GM19397 (cell line): Measurements from ENCODE around the gene PRDM15.

Experiments used
- ATAC-seq: cut with Tn5 transposase; IDR thresholded peaks from one replicate; pipeline ENCODE4 v1.9.1; 2021; ENCODE audit warnings: mild to moderate bottlenecking, moderate library complexity; ENCODE audit not compliant: unreplicated experiment

Gene PRDM15

DNA sequence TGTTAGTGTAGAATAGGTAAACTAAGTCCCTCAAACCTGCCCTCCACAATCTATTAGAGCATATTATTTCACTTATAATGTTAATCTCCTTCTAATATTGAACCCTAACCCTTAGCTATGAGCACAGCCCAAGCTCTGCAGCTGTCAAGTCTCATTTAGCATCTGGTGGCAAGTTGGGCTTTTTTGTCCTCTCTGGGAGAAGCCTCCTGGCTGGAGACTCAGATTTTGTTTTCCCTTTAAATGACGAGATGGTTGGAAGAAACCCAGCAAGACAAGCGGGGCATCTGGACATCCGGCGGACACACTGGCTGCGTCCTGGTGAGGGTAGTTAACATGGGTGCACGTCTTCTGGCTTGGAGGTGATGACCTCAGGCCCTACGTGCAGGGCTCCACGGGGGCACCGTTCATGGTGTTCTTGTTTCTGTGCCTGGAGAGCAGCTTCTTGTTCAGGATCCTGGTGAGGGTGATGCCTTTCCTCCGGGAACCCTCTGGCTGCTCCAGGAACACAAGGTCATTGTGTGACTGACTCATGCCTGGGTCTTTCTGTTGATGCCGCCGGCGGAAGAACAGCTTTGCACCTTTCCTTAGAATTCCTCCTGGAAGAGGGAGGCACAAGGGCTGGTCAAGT lies 9.7 kb upstream of the PRDM15 start:
- ATAC-seq = no peak

DNA sequence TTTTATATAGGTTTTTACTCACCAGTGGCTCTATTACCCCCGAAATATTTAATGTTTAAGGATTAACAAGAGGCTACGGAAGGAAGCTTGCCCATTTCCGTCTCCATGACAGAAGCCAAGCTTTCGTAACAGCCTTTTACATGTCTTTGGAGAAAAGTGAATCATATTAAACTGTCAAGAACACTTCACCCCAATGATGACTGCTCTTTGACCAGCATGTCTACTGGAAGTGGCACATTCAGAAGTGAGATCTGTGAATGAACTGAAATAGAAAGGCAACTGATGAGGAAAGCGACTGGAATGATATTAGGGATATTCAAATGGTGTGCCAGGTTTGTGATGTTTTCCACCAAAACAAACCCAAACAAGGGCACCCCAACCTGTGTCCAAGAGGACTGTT lies 8.5 kb upstream of the PRDM15 start:
- no peak for ATAC-seq

DNA sequence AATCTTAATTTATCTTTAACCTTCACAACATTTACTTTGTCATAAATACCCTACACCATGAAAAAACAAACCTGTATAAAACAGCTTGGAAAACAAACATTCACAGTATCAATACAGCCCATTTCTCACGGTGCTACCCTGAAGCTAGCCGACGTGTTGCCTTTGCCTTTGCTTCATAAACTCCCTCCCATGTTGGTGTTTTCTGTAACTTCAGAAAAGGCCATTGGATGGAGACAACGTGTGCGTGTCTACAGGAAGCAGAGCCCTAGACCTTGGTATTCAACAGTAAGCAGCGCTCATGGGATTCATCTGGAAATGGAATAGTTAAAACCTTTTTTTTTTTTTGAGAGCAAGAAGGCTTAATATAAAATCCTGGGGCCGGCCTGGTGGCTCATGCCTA lies 7.2 kb upstream of the PRDM15 start:
- ATAC-seq = no peak

DNA sequence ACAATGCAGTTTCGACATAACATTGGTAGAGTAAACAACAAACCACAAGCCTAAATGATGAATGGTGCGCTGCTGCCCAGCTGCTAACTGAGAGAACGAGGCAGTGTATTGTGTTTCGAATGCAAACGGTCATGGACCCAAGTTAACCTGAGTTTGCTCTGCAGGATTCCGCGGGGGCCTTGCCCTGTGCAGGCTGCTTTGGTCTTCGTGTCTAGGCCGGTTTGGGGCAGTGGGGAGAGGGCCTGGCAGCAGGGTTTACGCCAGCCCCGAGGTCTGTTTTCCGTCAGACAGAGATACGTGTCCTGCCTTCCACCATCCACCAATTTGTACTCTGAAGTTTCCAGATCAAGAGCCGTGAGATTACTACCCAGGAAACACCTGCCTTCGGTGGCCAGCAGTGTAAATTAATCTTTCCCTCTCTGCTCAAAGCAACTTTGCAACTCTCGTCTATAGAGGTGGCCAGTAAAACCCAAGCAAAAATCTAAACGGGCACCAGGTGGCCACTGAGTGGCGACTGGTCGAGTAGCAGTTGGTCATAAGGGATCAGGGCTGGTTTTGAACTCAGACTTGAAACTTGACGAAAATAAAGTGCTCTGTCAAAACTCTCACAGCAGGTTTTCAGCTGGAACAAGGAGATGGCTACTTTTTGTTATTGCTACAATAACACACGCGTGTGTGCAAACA lies 6.3 kb upstream of the PRDM15 start:
- no peak for ATAC-seq

DNA sequence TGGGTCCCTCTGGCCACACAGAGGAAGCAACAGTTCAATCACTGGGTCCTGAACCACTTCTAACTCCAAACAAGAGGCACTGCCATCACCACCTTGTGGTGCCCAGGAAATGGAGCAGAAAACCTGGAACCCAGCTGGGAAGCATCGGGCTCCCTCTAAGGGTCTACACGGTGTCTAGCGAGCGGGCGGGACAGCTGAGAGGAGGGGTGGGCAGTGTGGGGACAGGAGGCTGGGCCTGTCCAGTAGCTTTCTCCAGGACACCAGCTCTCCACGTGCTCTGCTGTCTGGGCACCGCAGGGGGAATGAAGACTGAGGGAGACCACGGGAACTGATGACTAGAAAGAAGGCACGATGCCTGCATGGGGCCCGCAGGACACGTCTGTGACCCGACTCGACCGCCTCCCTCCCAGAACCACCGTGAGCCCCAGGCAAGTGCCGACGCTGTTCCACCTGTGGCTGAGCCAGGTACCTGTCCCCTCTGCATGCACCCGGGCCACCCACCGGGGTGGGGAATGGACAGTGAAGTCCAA lies 5.4 kb upstream of the PRDM15 start:
- ATAC-seq = no peak

DNA sequence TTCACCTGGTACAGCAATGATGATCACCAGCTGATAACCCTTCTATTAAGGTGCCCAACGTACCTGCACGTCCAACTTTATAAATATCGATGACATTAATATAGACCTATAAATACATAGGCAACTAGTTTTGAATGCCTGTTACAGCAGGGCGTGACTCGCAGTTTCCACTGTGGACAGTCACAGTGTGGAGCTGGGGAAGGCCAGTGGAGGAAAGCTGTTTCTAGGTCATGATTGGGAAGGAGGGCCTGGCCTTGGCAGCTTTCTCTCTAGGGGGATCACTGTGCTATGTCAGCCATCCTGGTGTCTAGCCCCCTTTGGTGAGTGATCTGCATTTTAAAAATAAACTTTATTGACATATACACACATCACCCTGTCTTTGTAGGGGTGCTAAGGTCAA lies 4.4 kb upstream of the PRDM15 start:
- no peak for ATAC-seq

DNA sequence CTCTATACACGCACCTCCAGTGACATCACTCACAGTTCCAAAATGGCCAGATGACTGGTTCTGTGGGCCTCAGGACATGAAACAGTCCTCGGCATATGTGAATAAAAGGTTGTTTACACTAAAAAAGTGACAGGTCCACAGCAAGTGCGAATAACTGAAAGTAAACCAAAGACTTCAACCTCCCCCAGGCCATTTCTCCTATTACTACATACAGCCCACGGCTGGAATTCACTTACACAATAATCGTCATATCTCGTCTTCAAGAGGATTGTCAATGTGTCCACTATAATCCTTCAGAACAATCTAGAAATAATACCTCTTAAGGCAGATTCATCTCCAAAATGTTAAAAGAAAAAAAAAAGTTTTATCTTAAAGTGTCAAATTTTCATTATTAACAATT lies 1.9 kb upstream of the PRDM15 start:
- no peak for ATAC-seq

DNA sequence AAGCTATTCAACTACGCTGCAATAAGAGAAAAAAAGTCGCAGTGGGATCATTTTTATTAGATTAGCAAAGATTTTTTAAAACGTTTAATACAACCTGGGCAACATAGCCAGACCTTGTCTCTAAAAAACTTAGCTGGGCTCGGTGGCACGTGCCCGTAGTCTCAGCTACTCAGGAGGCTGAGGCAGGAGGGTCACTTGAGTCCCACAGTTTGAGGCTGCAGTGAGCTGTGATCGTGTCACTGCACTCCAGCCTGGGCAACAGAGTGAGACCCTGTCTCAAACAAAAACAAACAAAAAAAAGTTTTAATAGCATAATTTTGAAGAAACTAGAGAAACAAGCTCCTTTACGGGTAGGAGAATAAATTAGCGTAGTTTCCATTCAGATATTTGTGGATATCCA lies 1.0 kb upstream of the PRDM15 start:
- ATAC-seq = no peak

DNA sequence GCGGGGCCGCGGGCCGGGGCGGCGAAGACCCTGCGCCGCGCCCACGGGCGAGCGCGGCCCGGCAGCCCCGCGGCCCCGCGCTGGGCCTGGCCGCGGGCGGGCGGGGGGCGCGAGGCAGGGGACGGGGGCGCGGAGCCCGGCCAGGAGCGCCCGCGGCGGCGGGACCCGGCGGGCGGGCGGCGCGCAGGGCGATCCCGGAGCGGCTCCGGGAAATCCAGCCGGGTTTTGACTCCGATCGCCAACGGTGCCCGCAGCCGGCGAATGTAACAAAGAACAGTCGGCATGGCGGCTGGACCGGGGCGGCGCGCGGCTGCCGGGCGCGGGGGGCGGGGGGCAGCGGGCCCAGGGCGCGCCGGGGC lies 334 bp downstream of the PRDM15 start:
- ATAC-seq = peak; percentile 48

DNA sequence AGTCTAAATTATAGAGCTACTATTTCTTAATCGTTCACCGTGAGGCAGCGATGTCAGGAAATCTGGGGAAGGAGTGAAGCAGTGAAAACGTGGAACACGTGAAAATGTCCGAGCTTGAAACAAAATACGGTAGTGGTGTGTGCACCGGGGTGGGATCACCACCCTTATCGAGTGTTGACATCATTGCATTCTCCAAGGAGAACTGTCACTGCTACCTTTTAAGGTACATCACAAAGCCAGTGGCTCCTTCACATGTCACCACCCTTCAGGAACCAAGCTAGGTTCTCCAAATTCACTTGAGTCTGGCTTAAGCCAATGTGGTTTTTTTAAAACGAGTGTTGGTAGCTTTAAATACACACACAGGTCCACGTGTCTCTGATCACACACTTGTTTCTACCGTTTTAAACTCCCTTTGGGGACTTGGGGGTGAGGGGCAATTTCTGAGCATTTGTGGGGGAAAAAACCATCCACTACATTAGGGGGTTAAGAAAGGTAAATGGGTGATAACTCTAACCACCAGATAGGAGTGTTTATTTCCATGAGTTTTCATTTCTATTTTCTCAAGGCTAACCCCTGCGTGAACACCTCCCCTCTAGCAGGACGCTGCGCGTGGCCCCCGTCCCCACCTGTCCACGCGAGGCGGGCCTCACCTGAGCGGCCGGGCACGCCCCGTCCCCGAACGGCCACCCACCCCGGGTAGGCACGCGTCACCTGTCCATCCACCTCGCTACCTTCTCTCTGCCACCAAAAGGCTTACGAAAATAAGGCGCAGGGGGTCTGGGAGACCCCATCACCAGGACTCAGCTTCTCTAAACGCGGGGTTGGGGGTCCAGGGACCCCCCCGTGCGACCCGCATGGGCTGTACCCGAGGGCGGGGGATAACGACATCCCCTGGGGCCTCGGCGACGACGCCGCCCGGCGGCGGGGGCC lies 978 bp downstream of the PRDM15 start:
- peak; percentile 29 for ATAC-seq

DNA sequence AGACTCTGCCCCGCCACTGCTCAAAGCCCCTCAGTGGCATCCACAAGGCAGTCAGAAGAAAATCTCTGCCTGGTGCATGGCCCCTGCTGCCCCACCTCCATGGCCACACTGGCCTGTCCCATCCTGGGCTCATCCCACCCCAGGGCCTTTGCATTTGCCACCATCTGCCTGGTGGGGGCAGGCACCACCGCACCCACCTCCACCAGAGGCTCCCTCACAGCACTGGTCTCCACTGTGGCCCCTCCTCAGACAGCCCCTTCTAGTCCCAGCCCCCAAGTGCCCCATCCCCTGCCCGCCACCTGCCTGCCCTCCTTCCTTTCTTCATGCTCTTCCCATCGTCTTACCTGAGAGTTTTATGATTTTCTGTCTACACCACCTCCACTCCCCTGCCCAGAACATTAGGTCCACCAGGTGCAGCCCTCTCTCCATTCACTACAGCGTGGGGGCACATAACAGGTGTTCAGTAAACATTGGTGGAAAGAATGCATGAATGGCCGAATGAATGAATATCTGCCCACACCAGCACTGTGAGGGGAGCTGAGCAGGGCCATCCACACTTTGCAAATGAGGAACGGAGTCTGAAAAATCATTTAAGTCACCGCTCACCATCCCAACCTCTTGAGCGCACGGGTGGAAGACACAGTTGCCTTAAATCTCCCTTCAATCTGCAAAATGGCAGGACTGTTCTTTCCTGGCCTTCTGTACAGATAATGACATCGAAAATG lies 2.1 kb downstream of the PRDM15 start:
- no peak for ATAC-seq

DNA sequence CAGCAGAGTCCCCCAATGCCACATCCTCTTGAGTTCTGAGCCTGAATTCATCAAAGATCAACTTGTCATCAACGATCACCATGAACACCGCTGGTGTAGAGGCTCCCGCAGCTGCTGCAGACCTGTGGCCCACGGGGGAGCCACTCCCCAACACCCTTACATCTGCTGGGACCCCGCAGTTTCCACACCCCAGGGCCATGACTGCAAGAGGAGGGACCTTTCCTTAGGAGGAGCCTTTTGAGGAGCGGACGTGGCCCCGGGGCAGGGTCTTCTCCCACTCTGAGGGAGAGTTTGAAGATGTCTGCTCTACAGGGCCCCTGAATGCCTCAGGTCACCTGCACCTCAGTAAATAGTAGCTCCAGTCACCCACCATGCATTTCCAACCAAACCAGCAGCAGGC lies 2.7 kb downstream of the PRDM15 start:
- no peak for ATAC-seq

DNA sequence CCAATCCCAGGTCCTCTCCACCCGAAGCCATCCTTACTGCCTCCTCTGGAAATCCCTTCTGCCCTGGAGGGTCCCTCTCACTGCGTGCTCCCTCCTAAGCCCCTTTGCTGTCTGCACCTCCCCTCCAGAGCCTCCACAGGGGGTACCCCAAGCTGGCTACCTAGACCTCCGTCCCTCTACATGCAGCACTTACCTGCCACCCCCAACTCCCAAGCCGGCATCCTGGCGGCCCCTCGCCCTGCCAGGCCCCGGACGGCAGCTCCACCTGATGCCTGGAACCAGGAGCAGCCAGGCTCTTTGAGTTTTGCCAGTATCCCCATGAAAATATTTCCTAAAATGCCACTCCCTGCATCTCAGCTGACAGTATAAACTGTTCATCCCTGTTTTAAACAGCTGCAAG lies 4.1 kb downstream of the PRDM15 start:
- ATAC-seq = no peak

DNA sequence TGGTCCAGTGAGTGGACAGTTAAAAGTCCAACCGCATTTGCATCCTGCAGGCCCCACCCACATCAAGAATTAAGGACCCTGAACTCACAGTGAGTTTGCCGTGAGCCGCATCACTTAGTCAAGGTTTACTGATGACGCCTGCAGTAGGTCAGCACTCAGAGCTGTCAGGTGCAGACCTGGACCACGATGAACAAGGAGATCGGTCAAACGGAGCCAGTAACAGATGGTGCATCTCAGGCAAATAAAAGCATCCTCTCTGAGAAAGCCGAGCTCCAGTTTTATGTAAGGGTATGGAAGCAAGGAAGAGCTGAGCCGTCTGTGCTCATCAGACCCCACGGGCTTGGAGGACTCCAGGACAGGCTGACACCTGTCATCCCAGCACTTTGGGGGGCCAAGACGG lies 4.5 kb downstream of the PRDM15 start:
- no peak for ATAC-seq

DNA sequence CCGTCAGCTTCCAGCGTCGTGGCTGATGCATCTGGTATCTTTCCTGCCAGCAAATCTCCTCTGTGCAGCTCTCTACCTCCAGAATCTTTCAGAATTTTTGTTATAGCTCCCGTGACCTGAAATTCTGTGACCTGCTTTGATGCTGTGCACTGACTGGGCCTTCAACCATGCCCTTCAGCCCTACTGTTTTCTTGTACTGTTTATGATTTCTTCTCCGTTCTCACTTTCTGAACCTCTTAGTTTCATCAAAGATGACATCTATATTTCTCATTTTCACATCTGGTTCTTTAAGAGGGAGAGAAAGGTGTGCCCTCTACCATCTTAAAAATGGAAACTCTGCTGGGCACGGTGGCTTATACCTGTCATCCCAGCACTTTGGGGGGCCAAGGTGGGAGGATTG lies 5.7 kb downstream of the PRDM15 start:
- no peak for ATAC-seq

DNA sequence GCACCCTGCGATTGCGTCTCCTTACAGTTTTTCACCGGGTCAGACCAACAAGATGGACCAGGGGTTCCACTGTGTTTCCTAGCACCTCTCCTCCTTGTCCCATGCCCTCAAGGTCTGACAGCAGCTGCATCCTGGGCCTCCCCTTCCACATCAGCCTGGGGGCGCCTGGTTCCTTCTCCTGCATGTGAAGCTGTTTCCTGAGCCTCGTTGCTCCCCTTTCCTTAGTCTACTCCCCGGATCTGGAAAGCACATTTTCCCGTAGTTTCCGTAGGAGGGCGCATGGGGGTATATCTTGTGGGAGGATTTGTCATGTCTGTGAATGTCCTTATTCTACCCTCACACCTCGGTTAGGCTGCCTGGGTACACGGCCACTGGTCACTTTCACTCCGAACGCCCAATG lies 6.1 kb downstream of the PRDM15 start:
- no peak for ATAC-seq

DNA sequence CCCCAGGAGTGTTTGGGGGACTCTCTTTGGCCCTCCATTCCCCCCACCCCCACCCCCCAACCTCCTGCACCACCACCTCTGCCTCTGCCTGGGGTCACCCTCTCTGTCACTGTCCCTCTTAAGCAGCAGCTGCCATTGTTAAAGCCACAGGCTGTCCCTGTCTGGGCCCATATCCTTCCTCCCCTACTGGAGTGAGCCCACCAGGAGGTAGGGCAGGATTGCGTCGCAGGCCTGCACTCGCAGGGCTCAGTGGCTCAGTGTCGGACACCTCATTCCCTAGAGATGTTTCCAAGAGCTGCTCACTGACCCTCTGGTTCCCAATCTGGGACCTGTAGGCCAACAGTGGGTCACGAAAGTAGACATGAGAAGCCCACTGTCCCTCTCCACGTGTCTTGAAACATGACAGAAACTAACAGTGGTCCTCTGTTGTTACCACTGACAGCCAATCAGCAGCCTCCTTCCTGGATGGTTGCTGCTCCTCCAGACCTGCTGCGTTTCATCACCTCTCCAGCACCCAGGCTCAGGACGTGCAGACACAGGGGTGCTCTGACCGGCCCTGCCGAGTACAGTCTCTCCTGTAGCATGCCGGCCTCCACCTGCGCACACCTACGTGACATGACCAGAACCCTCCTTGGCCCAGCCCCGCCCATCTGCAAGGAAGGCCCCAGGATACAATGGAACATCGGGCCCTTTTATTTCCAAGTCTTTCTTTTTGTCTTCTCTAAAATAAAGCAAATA lies 7.7 kb downstream of the PRDM15 start:
- no peak for ATAC-seq

DNA sequence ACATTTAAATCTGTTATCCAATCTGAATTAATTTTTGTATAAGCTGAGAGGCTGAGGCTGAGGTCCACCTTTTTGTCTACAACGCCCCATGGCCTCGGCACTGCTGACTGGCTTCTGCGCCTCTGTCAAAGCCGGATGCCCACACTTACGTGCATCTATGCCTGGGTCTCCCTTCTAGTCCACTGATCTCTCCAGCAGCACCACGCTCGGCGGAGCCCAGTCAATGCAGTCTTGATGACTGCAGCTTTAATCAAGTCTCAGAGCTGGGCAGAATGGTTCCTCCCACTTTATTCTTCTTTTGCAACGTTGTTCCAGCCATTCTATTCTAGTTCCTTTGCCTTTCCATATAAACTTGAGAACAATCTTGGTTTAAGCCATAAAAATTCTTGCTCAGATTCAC lies 9.4 kb downstream of the PRDM15 start:
- ATAC-seq = no peak

DNA sequence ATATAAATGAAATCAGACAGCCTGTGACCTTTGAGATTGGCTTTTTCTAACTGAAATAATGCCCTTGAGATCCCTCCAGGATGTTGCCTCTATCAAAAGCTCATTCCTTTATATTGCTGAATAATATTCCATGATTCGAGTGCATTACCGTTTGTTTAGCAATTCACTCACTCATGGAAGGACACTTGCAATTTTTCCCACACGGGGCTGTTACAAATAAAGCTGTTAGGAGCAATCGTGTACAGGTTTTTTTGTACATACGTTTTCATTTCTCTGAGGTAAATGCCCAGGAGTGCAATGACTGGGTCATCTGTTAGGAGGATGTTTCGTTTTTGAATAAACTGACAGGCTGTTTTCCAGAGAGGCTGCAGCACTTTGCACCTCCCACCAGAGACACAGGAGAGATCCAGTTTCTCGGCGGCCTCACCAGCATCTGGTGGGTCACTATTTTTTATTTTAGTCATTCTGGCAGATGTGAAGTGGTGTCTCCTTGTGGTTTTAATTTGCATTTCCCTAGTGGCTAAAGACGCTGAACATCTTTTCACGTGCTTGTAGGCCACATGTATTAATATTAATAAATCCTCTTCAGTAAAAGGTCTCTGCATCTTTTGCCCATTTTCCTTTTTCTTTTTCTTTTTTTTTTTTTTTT lies 11.0 kb downstream of the PRDM15 start:
- ATAC-seq = peak; percentile 57

DNA sequence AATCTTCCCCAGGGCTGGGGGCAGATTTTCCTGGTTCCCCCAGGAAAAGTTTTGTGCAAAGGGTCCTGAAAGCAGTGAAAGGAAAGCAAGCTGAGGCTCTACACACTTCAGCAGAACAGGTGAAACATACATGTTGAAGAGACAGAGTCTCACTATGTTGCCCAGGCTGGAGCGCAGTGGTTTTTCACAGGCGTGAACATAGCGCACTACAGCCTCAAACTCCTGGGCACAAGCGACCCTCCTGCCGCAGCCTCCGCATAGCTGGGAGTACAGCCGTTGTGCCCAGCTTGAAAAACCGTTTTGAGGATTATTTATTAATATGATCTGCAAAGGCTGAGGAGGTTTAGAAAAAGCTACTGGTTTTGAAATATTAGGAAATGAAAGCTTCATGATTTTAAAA lies 11.8 kb downstream of the PRDM15 start:
- no peak for ATAC-seq
